Measurements from ENCODE around the gene TUBA1C.
"Not testable (repeated sequence)": the region's sequence is repeated elsewhere in the genome, so short reads cannot be mapped to it uniquely, and the experiment has no call there.

GRCh38 chr12:49269191-49269590 lies 4.3 kb downstream of the TUBA1C start:
- not testable (repeated sequence) for TF ChIP-seq CTCF (IDR thresholded peaks at IDR 0.05; ENCODE audit: poor library complexity, severe bottlenecking); TAF1 (IDR thresholded peaks at IDR 0.05; ENCODE audit: low read depth); REST (IDR thresholded peaks at IDR 0.05; ENCODE audit: borderline replicate concordance)

All from neural cell (in vitro differentiated cells).